H9 (cell line): ENCODE results near the gene TSPOAP1. TPM values are rescaled to one million over a fixed set of nuclear protein-coding genes. Genes with fewer than 3 reads are reported as not detected.

Experiments
- DNase-seq: peaks from one replicate; pipeline ENCODE4 v3.0.0-alpha.2; 2017
- H2AFZ ChIP-seq: one replicate; pipeline ENCODE4 v1.6.1; 2013; ENCODE audit warnings: mild to moderate bottlenecking, low read length, control low read depth, moderate library complexity
- H2AK5ac ChIP-seq: 2 replicates; pipeline ENCODE4 v1.6.1; 2013; ENCODE audit warnings: low read length, control low read depth, mixed read lengths; ENCODE audit not compliant: insufficient read length
- H2BK120ac ChIP-seq: one replicate; pipeline ENCODE4 v1.6.1; 2013; ENCODE audit warnings: low read depth, mild to moderate bottlenecking, low read length, control low read depth, inconsistent platforms; ENCODE audit not compliant: poor library complexity, severe bottlenecking
- H2BK12ac ChIP-seq: 2 replicates; pipeline ENCODE4 v1.6.1; 2013; ENCODE audit warnings: low read length, control low read depth, mixed read lengths, low read depth; ENCODE audit not compliant: insufficient read length
- H2BK15ac ChIP-seq: 2 replicates; pipeline ENCODE4 v1.6.1; 2013; ENCODE audit warnings: low read depth, low read length, control low read depth
- H2BK20ac ChIP-seq: one replicate; pipeline ENCODE4 v1.6.1; 2013; ENCODE audit warnings: low read depth, mild to moderate bottlenecking, low read length, control low read depth, inconsistent platforms; ENCODE audit not compliant: poor library complexity, severe bottlenecking
- H2BK5ac ChIP-seq: 2 replicates; pipeline ENCODE4 v1.6.1; 2013; ENCODE audit warnings: low read length, control low read depth, mixed read lengths; ENCODE audit not compliant: insufficient read length
- H3K14ac ChIP-seq: 2 replicates; pipeline ENCODE4 v1.6.1; 2013; ENCODE audit warnings: low read length, control low read depth; ENCODE audit not compliant: insufficient read depth
- H3K18ac ChIP-seq: 2 replicates; pipeline ENCODE4 v1.6.1; 2013; ENCODE audit warnings: low read depth, mild to moderate bottlenecking, mixed read lengths, low read length, control low read depth; ENCODE audit not compliant: insufficient read length
- H3K23ac ChIP-seq: 2 replicates; pipeline ENCODE4 v1.6.1; 2013; ENCODE audit warnings: low read length, control low read depth, mixed read lengths, low read depth; ENCODE audit not compliant: insufficient read length
- H3K23me2 ChIP-seq: 2 replicates; pipeline ENCODE4 v1.6.1; 2013; ENCODE audit warnings: low read depth, mild to moderate bottlenecking, mixed read lengths, low read length, control low read depth; ENCODE audit not compliant: insufficient read length, poor library complexity, severe bottlenecking
- H3K27ac ChIP-seq: 2 replicates; pipeline ENCODE4 v1.5.1; 2013; ENCODE audit warnings: low read length, control low read depth, mixed read lengths, low read depth; ENCODE audit not compliant: insufficient read length
- H3K27me3 ChIP-seq: 2 replicates; pipeline ENCODE4 v1.6.1; 2013; ENCODE audit warnings: low read length, control low read depth, inconsistent platforms; ENCODE audit not compliant: insufficient read depth
- H3K4ac ChIP-seq: 2 replicates; pipeline ENCODE4 v1.6.1; 2013; ENCODE audit warnings: low read depth, mild to moderate bottlenecking, control low read depth, inconsistent platforms, low read length, moderate library complexity
- H3K4me1 ChIP-seq: 2 replicates; pipeline ENCODE4 v1.6.1; 2013; ENCODE audit warnings: low read length, control low read depth, inconsistent platforms; ENCODE audit not compliant: insufficient read depth
- H3K4me2 ChIP-seq: 2 replicates; pipeline ENCODE4 v1.6.1; 2013; ENCODE audit warnings: low read length, control low read depth, mixed read lengths; ENCODE audit not compliant: insufficient read length, insufficient read depth
- H3K56ac ChIP-seq: 2 replicates; pipeline ENCODE4 v1.6.1; 2013; ENCODE audit warnings: low read depth, mild to moderate bottlenecking, mixed read lengths, low read length, control low read depth; ENCODE audit not compliant: insufficient read length
- H3K79me1 ChIP-seq: 2 replicates; pipeline ENCODE4 v1.6.1; 2013; ENCODE audit warnings: low read depth, mild to moderate bottlenecking, moderate library complexity, low read length, control low read depth, inconsistent platforms; ENCODE audit not compliant: insufficient read depth, poor library complexity, severe bottlenecking
- H3K79me2 ChIP-seq: 2 replicates; pipeline ENCODE4 v1.6.1; 2013; ENCODE audit warnings: low read length, control low read depth, inconsistent platforms; ENCODE audit not compliant: insufficient read depth
- H3K9ac ChIP-seq: 2 replicates; pipeline ENCODE4 v1.6.1; 2013; ENCODE audit warnings: low read length, control low read depth, mixed read lengths; ENCODE audit not compliant: insufficient read length; ENCODE audit errors: extremely low read depth
- H3K9me3 ChIP-seq: one replicate; pipeline ENCODE4 v1.6.1; 2013; ENCODE audit warnings: low read depth, low read length, inconsistent platforms; ENCODE audit not compliant: control insufficient read depth
- H3T11ph ChIP-seq: one replicate; pipeline ENCODE4 v1.6.1; 2013; ENCODE audit warnings: mild to moderate bottlenecking, low read length, control low read depth, inconsistent platforms
- H4K20me1 ChIP-seq: one replicate; pipeline ENCODE4 v1.6.1; 2013; ENCODE audit not compliant: control insufficient read depth, insufficient read length, insufficient read depth
- H4K5ac ChIP-seq: 2 replicates; pipeline ENCODE4 v1.6.1; 2013; ENCODE audit warnings: low read depth, mild to moderate bottlenecking, mixed read lengths, low read length, control low read depth; ENCODE audit not compliant: insufficient read length
- H4K8ac ChIP-seq: replicated peaks from 2 replicates; pipeline ENCODE4 v1.6.1; 2013; ENCODE audit warnings: low read length, control low read depth, mixed read lengths, low read depth; ENCODE audit not compliant: insufficient read length
- H4K91ac ChIP-seq: 2 replicates; pipeline ENCODE4 v1.6.1; 2013; ENCODE audit warnings: low read depth, mild to moderate bottlenecking, moderate library complexity, mixed read lengths, low read length, control low read depth; ENCODE audit not compliant: insufficient read length
- H3K27ac Mint-ChIP-seq, 3 experiments: 2 replicates in 2 of 3; 3 replicates in 1 of 3; pipeline ENCODE4 v1.8.0; 2020 to 2021; ENCODE audit warnings: mixed read lengths in 3 of 3, mild to moderate bottlenecking in 1 of 3, moderate library complexity in 1 of 3
- H3K27me3 Mint-ChIP-seq: 2 replicates; pipeline ENCODE4 v1.8.0; 2021; ENCODE audit warnings: low read depth, mild to moderate bottlenecking, moderate library complexity, mixed read lengths
- H3K36me3 Mint-ChIP-seq, 3 experiments: 2 replicates in 2 of 3; 3 replicates in 1 of 3; pipeline ENCODE4 v1.8.0; 2020 to 2021; ENCODE audit warnings: low read depth in 3 of 3, mixed read lengths in 3 of 3; ENCODE audit not compliant: insufficient read depth in 1 of 3
- H3K4me1 Mint-ChIP-seq, 2 experiments: 2 replicates each; pipeline ENCODE4 v1.8.0; 2020; ENCODE audit warnings: mixed read lengths in 2 of 2
- H3K4me3 Mint-ChIP-seq, 2 experiments: 2 replicates in 1 of 2; 3 replicates in 1 of 2; pipeline ENCODE4 v1.8.0; 2020 to 2021; ENCODE audit warnings: mild to moderate bottlenecking in 2 of 2, mixed read lengths in 2 of 2, moderate library complexity in 1 of 2
- H3K9me3 Mint-ChIP-seq, 2 experiments: 2 replicates in 1 of 2; 3 replicates in 1 of 2; pipeline ENCODE4 v1.8.0; 2020; ENCODE audit warnings: mild to moderate bottlenecking in 2 of 2, mixed read lengths in 2 of 2, moderate library complexity in 1 of 2
- CTCF ChIP-seq: fragments of 200-600 bp; sonication (generic); conservative IDR thresholded peaks from 3 replicates; pipeline ENCODE4 v1.8.0; 2021; ENCODE audit warnings: antibody characterized with exemption, mild to moderate bottlenecking
- WGBS: extraction: QIAGEN DNeasy Blood & Tissue Kit; methylation state at CpG from one replicate; pipeline ENCODE4 v1.1.7; 2013; ENCODE audit warnings: missing lambda C conversion rate, low lambda C conversion rate, mixed read lengths; ENCODE audit not compliant: insufficient read length; ENCODE audit errors: extremely low coverage; 5-methylcytosine and 5-hydroxymethylcytosine counted together
- total RNA-seq: library from RNA; stranded (reverse); gene quantifications from 2 replicates; pipeline ENCODE4 v1.2.1, GENCODE V29; 2021

The TSPOAP1 gene
- total RNA-seq, 1 experiment from 2014 or later: 17.3 TPM

- no peak overlapping the region for H3K4me2 ChIP-seq
- H3K56ac ChIP-seq: no peak overlapping the region
- H2AFZ ChIP-seq: no peak overlapping the region
- H3K23ac ChIP-seq: no peak overlapping the region
- H2BK12ac ChIP-seq: no peak overlapping the region
- no peak overlapping the region for H3K4me3 Mint-ChIP-seq
- no peak overlapping the region for H3K18ac ChIP-seq
- H3K36me3 Mint-ChIP-seq: no peaks in the 10 kb centered on the region; a peak in 1 of 7 replicates
- H3K9me3 ChIP-seq: no peaks in the 10 kb centered on the region
- no peaks in the 10 kb centered on the region for H3K79me2 ChIP-seq
- no peak overlapping the region for H3K9ac ChIP-seq
- no peak for DNase-seq
- H3K27ac ChIP-seq: no peak overlapping the region
- no peak overlapping the region for H2AK5ac ChIP-seq
- peaks cover 1% of the 10 kb centered on the region; the same call in 1 of the 2 replicates for H3K4me1 ChIP-seq
- no peak for TF ChIP-seq CTCF
- no peaks in the 10 kb centered on the region for H3K27me3 ChIP-seq
- H3K4ac ChIP-seq: no peak overlapping the region
- no peak overlapping the region for H3T11ph ChIP-seq
- no peak overlapping the region for H2BK5ac ChIP-seq
- no peak overlapping the region for H4K91ac ChIP-seq
- peaks cover 5 to 8% of the 10 kb centered on the region in 2 experiments for H3K4me1 Mint-ChIP-seq
- no peak overlapping the region for H2BK20ac ChIP-seq
- H4K8ac ChIP-seq: no peak overlapping the region
- no peaks in the 10 kb centered on the region for H4K20me1 ChIP-seq
- 0 out of 2 replicates have a peak overlapping the region, but pooled peaks have one; percentile 10 for H3K14ac ChIP-seq
- no CpG with 5 or more reads among the region's 9 CpGs for WGBS
- H2BK15ac ChIP-seq: no peak overlapping the region
- no peaks in the 10 kb centered on the region for H3K23me2 ChIP-seq
- peak overlapping the region in 1 of 3 experiments; percentile 23; a peak in 1 of 7 replicates for H3K27ac Mint-ChIP-seq
- H4K5ac ChIP-seq: no peak overlapping the region
- no peaks in the 10 kb centered on the region for H3K9me3 Mint-ChIP-seq
- no peak overlapping the region for H2BK120ac ChIP-seq
- H3K27me3 Mint-ChIP-seq: no peaks in the 10 kb centered on the region; the same call in 1 of the 2 replicates
- H3K79me1 ChIP-seq: no peaks in the 10 kb centered on the region
Measured at GRCh38 chr17:58370716-58371115, 42.1 kb upstream of the TSPOAP1 start.
